A549 (cell line): ENCODE data around the gene LARGE2. TPM values are rescaled to one million over a fixed set of nuclear protein-coding genes. Genes with fewer than 3 reads are reported as not detected.
A peak's percentile ranks its signal among the peaks of the same experiment; 100 is the strongest.
"Not testable (repeated sequence)": the region's sequence is repeated elsewhere in the genome, so short reads cannot be mapped to it uniquely, and the experiment has no call there.

Experiments
- ATAC-seq, 2 experiments: fragments of 200-7000 bp in 1 of 2; fragments of >200 bp in 1 of 2; cut with Nextera tagmentation in 1 of 2; cut with Tn5 transposase in 1 of 2; 3 replicates each; pipeline versions ENCODE4 v1.8.0 to v1.9.1; 2018 to 2020; ENCODE audit warnings: mild to moderate bottlenecking in 1 of 2, moderate library complexity in 1 of 2
- CTCF ChIA-PET: fragments of 300-600 bp; sonication (Branson Sonifier 250); formaldehyde crosslinking; extraction: SDS; loops from one replicate; lab custom pipeline; 2021; ENCODE audit warnings: antibody characterized with exemption, inconsistent platforms; lab: Yijun Ruan, JAX
- POLR2A ChIA-PET: fragments of 350-600 bp; formaldehyde crosslinking; extraction: SDS; loops from one replicate; lab custom pipeline; 2021; ENCODE audit warnings: antibody characterized with exemption, inconsistent platforms; lab: Yijun Ruan, JAX
- DNase-seq, 2 experiments: peaks; one replicate each; pipeline versions ENCODE4 v3.0.0 to v3.0.0-alpha.2; 2011 to 2016; ENCODE audit warnings: low read depth in 1 of 2, low spot score in 1 of 2
- FAIRE-seq: peaks from 2 replicates; lab custom pipeline; 2011; peaks lifted over from hg19 to GRCh38; lab: Jason Lieb, UNC
- H3K27ac ChIP-seq, 2 experiments: fragments of >200 bp; sonication (Bioruptor Twin); formaldehyde crosslinking; 3 replicates each; pipeline ENCODE4 v1.5.1; 2016 to 2017
- H3K4me1 ChIP-seq: fragments of >200 bp; sonication (Bioruptor Twin); formaldehyde crosslinking; 3 replicates; pipeline ENCODE4 v1.6.1; 2016
- H3K4me2 ChIP-seq: fragments of >200 bp; sonication (Bioruptor Twin); formaldehyde crosslinking; 3 replicates; pipeline ENCODE4 v1.6.1; 2016
- H3K4me3 ChIP-seq: fragments of >200 bp; sonication (Bioruptor Twin); formaldehyde crosslinking; 3 replicates; pipeline ENCODE4 v1.5.1; 2016
- H3K9me3 ChIP-seq: fragments of >200 bp; sonication (Bioruptor Twin); formaldehyde crosslinking; 3 replicates; pipeline ENCODE4 v1.6.1; 2016
- CBX2 ChIP-seq: fragments of 200-600 bp; sonication (generic); IDR thresholded peaks from 2 replicates; pipeline ENCODE4 v1.6.1; 2016; ENCODE audit warnings: low read depth, mild to moderate bottlenecking, borderline replicate concordance
- CEBPB ChIP-seq, 2 experiments: fragments of >200 bp in 1 of 2; sonication (Bioruptor Twin) in 1 of 2; formaldehyde crosslinking in 1 of 2; IDR thresholded peaks; 2 replicates each; pipeline ENCODE4 v1.6.1; 2012 to 2016
- CHD2 ChIP-seq: fragments of 150-350 bp; IDR thresholded peaks from 2 replicates; pipeline ENCODE4 v1.6.1; 2014; ENCODE audit warnings: low read length; ENCODE audit not compliant: partially characterized antibody
- CHD4 ChIP-seq: fragments of 200-600 bp; sonication (generic); IDR thresholded peaks from 2 replicates; pipeline ENCODE4 v1.6.1; 2016; ENCODE audit warnings: antibody characterized with exemption, mild to moderate bottlenecking, borderline replicate concordance
- CTCF ChIP-seq: fragments of >200 bp; sonication (Bioruptor Twin); formaldehyde crosslinking; IDR thresholded peaks from 3 replicates; pipeline ENCODE4 v1.5.1; 2016
- EHMT2 ChIP-seq: fragments of 200-600 bp; sonication (generic); IDR thresholded peaks from 2 replicates; pipeline ENCODE4 v1.6.1; 2016; ENCODE audit warnings: antibody characterized with exemption, low read depth, mild to moderate bottlenecking, moderate library complexity
- ELK1 ChIP-seq: fragments of 150-350 bp; IDR thresholded peaks from 2 replicates; pipeline ENCODE4 v1.6.1; 2014; ENCODE audit warnings: low read depth, mild to moderate bottlenecking, low read length
- FOSL2 ChIP-seq, 2 experiments: fragments of 450-650 bp in 1 of 2; fragments of >200 bp in 1 of 2; sonication (Bioruptor Twin) in 1 of 2; formaldehyde crosslinking; IDR thresholded peaks; 2 replicates each; pipeline versions ENCODE4 v1.5.0 to v1.6.1; 2016 to 2020; ENCODE audit warnings: mild to moderate bottlenecking in 1 of 2, moderate library complexity in 1 of 2
- GATA3 ChIP-seq: IDR thresholded peaks from 2 replicates; pipeline ENCODE4 v1.6.1; 2012; ENCODE audit warnings: borderline replicate concordance
- HOXA7 ChIP-seq: fragments of 250-450 bp; sonication (Bioruptor Pico); IDR thresholded peaks from 2 replicates; pipeline ENCODE4 v1.5.0; 2020; ENCODE audit warnings: mild to moderate bottlenecking, moderate library complexity
- HOXB5 ChIP-seq: fragments of 250-450 bp; sonication (Bioruptor Pico); IDR thresholded peaks from 2 replicates; pipeline ENCODE4 v1.5.0; 2020; ENCODE audit warnings: mild to moderate bottlenecking, moderate library complexity
- JUNB ChIP-seq: fragments of >200 bp; sonication (Bioruptor Twin); formaldehyde crosslinking; IDR thresholded peaks from 2 replicates; pipeline ENCODE4 v1.6.1; 2016
- KDM1A ChIP-seq: fragments of 200-600 bp; sonication (generic); IDR thresholded peaks from 2 replicates; pipeline ENCODE4 v1.6.1; 2016; ENCODE audit warnings: low read depth, mild to moderate bottlenecking
- KDM5A ChIP-seq: fragments of 200-600 bp; sonication (generic); IDR thresholded peaks from 2 replicates; pipeline ENCODE4 v1.6.1; 2016; ENCODE audit warnings: antibody characterized with exemption, mild to moderate bottlenecking
- NPAS2 ChIP-seq: fragments of 250-450 bp; sonication (Bioruptor Pico); IDR thresholded peaks from 2 replicates; pipeline ENCODE4 v1.8.0; 2022; ENCODE audit warnings: mild to moderate bottlenecking, moderate library complexity, borderline replicate concordance
- NR3C1 ChIP-seq: fragments of >200 bp; sonication (Bioruptor Twin); formaldehyde crosslinking; IDR thresholded peaks from 3 replicates; pipeline ENCODE4 v1.6.1; 2017
- PHF8 ChIP-seq: fragments of 200-600 bp; sonication (generic); IDR thresholded peaks from 2 replicates; pipeline ENCODE4 v1.6.1; 2016; ENCODE audit warnings: low read depth, mild to moderate bottlenecking, antibody characterized with exemption, moderate library complexity, borderline replicate concordance
- POLR2A ChIP-seq: IDR thresholded peaks from 2 replicates; pipeline ENCODE4 v1.6.1; 2012; ENCODE audit warnings: mild to moderate bottlenecking, low read length
- RARB ChIP-seq: fragments of 250-450 bp; sonication (Bioruptor Pico); IDR thresholded peaks from 2 replicates; pipeline ENCODE4 v1.8.0; 2021; ENCODE audit warnings: mild to moderate bottlenecking, moderate library complexity
- RFX5 ChIP-seq: fragments of 450-650 bp; IDR thresholded peaks from 2 replicates; pipeline ENCODE4 v1.7.1; 2014; ENCODE audit warnings: antibody characterized with exemption, mild to moderate bottlenecking, moderate library complexity
- SMC3 ChIP-seq: fragments of >200 bp; sonication (Bioruptor Twin); formaldehyde crosslinking; IDR thresholded peaks from 3 replicates; pipeline ENCODE4 v1.6.1; 2018; ENCODE audit warnings: inconsistent platforms
- SREBF2 ChIP-seq: fragments of 450-650 bp; IDR thresholded peaks from 2 replicates; pipeline ENCODE4 v1.6.1; 2014; ENCODE audit warnings: mild to moderate bottlenecking, moderate library complexity
- TP53 ChIP-seq: fragments of 250-450 bp; sonication (Bioruptor Pico); IDR thresholded peaks from 2 replicates; pipeline ENCODE4 v1.5.0; 2021; ENCODE audit warnings: mild to moderate bottlenecking, moderate library complexity
- ZFP36 ChIP-seq: fragments of 450-650 bp; IDR thresholded peaks from 2 replicates; pipeline ENCODE4 v1.6.1; 2014; ENCODE audit warnings: borderline replicate concordance; ENCODE audit not compliant: partially characterized antibody
- ZNF302 ChIP-seq: fragments of 250-450 bp; sonication (Bioruptor Pico); IDR thresholded peaks from 2 replicates; pipeline ENCODE4 v1.9.0; 2021; ENCODE audit warnings: inconsistent platforms, mild to moderate bottlenecking, moderate library complexity
- ZSCAN20 ChIP-seq: fragments of 250-450 bp; sonication (Bioruptor Pico); IDR thresholded peaks from 2 replicates; pipeline ENCODE4 v1.8.0; 2022; ENCODE audit warnings: mild to moderate bottlenecking, moderate library complexity
- WGBS: methylation state at CpG from one replicate; pipeline ENCODE4 v1.1.6; 2017; ENCODE audit errors: missing lambda C conversion rate; 5-methylcytosine and 5-hydroxymethylcytosine counted together
- polyA plus RNA-seq, 4 experiments: library from polyadenylated mRNA; depleted of rRNA in 3 of 4; stranded (reverse); fragments of >200 nt; fragmentation: RNase III in 1 of 4; extraction: RNeasy Plus Mini Kit Qiagen cat#74134 plus additional on column Dnase treatment in 1 of 4; gene quantifications; 2 replicates in 3 of 4; 3 replicates in 1 of 4; pipeline ENCODE4 v1.2.3, GENCODE V29; 2011 to 2017
- TF ChIP-seq, protein P1 (sequence below): fragments of 200-600 bp; sonication (generic); IDR thresholded peaks from 2 replicates; pipeline ENCODE4 v1.6.1; 2016; ENCODE audit warnings: antibody characterized with exemption, mild to moderate bottlenecking, moderate library complexity
- TF ChIP-seq, protein P2 (sequence below): fragments of 450-650 bp; IDR thresholded peaks from 2 replicates; pipeline ENCODE4 v1.6.1; 2014; ENCODE audit warnings: antibody characterized with exemption

Gene LARGE2
- polyA plus RNA-seq, 2 of the 4 experiments (the other 2 are of a cell fraction), result 0.97 to 2.3 TPM

- no peak for ATAC-seq
- Histone ChIP-seq H3K4me3 (no peak overlapping the region), H3K27ac (no peak overlapping the region), H3K4me2 (no peak overlapping the region), H3K4me1 (peaks cover 6% of the 10 kb centered on the region; the same call in 2 of the 3 replicates)
- 91% methylated on average over 19 of the region's 19 CpGs for WGBS
- DNase-seq, result no peak
- FAIRE-seq, result no peak
- TF ChIP-seq EHMT2 (no peak), SMC3 (no peak), NPAS2 (no peak), ELK1 (no peak), CHD2 (no peak), KDM1A (no peak), ZNF302 (CRISPR knock-in tag) (no peak), JUNB (no peak), POLR2A (no peak), CEBPB (IDR thresholded peaks at IDR 0.05) (no peak), HOXA7 (CRISPR knock-in tag) (no peak), CBX2 (no peak), TP53 (CRISPR knock-in tag) (no peak), RARB (CRISPR knock-in tag) (no peak), FOSL2 (IDR thresholded peaks at IDR 0.05) (no peak), FOSL2 (CRISPR knock-in tag; IDR thresholded peaks at IDR 0.05) (no peak), HOXB5 (CRISPR knock-in tag) (no peak), PHF8 (no peak)
- TF ChIP-seq, protein P1, sequence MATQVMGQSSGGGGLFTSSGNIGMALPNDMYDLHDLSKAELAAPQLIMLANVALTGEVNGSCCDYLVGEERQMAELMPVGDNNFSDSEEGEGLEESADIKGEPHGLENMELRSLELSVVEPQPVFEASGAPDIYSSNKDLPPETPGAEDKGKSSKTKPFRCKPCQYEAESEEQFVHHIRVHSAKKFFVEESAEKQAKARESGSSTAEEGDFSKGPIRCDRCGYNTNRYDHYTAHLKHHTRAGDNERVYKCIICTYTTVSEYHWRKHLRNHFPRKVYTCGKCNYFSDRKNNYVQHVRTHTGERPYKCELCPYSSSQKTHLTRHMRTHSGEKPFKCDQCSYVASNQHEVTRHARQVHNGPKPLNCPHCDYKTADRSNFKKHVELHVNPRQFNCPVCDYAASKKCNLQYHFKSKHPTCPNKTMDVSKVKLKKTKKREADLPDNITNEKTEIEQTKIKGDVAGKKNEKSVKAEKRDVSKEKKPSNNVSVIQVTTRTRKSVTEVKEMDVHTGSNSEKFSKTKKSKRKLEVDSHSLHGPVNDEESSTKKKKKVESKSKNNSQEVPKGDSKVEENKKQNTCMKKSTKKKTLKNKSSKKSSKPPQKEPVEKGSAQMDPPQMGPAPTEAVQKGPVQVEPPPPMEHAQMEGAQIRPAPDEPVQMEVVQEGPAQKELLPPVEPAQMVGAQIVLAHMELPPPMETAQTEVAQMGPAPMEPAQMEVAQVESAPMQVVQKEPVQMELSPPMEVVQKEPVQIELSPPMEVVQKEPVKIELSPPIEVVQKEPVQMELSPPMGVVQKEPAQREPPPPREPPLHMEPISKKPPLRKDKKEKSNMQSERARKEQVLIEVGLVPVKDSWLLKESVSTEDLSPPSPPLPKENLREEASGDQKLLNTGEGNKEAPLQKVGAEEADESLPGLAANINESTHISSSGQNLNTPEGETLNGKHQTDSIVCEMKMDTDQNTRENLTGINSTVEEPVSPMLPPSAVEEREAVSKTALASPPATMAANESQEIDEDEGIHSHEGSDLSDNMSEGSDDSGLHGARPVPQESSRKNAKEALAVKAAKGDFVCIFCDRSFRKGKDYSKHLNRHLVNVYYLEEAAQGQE, result no peak
- TF ChIP-seq, all 56 proteins: peak for 0
- H3K9me3 ChIP-seq, result no peaks in the 10 kb centered on the region
- POLR2A ChIA-PET, result no interaction called here
- CTCF ChIA-PET, result no interaction called here
Measured at GRCh38 chr11:45905095-45905494, 17.4 kb upstream of the LARGE2 start.

- H3K4me2 ChIP-seq, CTCF ChIA-PET, H3K9me3 ChIP-seq, H3K4me3 ChIP-seq, DNase-seq, H3K4me1 ChIP-seq, ATAC-seq, H3K27ac ChIP-seq, FAIRE-seq: not testable (repeated sequence)
- POLR2A ChIA-PET, result interaction anchor here (1.2 kb wide), 1 partner anchor 12 kb away, joined by 3 read pairs; the partner anchor contains the start of gene PEX16
- 84% methylated on average over 2 of the region's 6 CpGs for WGBS
Measured at GRCh38 chr11:45905576-45905975, 16.9 kb upstream of the LARGE2 start.

DNA sequence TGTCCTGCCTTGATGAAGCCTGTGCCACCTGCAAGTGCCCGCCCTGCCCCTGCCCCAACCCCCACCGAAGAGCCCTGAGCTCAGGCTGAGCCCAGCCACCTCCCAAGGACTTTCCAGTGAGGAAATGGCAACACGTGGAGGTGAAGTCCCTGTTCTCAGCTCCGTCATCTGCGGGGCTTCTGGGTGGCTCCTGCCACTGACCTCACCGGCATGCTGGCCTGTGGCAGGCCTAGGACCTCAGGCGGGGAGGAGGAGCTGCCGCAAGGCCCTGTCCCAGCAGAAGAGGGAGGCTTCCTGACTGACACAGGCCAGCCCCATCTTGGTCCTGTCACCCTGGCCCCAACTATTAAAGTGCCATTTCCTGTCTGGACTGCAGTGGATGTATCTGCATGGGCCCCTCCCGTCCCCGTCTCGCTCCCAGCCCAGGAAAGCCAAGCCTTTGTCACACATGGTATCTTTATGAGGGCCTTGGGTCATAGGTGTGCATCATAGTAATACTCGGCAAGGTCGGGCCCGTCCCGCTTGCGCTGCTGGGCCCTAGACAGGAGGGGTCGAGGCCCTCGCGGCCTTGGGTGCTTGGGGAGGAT lies 16.3 kb upstream of the LARGE2 start:
- POLR2A ChIA-PET, result interaction anchor here (0.6 to 1.2 kb wide), 4 partner anchors 12 to 202 kb away, joined by 3 read pairs; partner anchors contain the start of gene PEX16
- DNase-seq (no peak), FAIRE-seq (no peak), ATAC-seq (peak in 1 of 2 experiments; percentile 8; a peak in 4 of 6 replicates)
- Histone ChIP-seq H3K4me3 (no peak overlapping the region), H3K27ac (no peak overlapping the region), H3K4me2 (no peak overlapping the region), H3K9me3 (no peaks in the 10 kb centered on the region), H3K4me1 (no peaks in the 10 kb centered on the region; the same call in 2 of the 3 replicates)
- 89% methylated on average over 16 of the region's 19 CpGs for WGBS
- CTCF ChIA-PET, result interaction anchor here (0.9 kb wide), 1 partner anchor 64 kb away, joined by 3 read pairs; no protein-coding TSS in a partner anchor
- TF ChIP-seq CTCF (no peak), GATA3 (no peak), NR3C1 (no peak), ZFP36 (no peak), POLR2A (no peak), ZSCAN20 (CRISPR knock-in tag) (no peak), RFX5 (no peak), EHMT2 (no peak), SREBF2 (no peak), CHD4 (no peak), JUNB (no peak), KDM5A (no peak)
- TF ChIP-seq, protein P2, sequence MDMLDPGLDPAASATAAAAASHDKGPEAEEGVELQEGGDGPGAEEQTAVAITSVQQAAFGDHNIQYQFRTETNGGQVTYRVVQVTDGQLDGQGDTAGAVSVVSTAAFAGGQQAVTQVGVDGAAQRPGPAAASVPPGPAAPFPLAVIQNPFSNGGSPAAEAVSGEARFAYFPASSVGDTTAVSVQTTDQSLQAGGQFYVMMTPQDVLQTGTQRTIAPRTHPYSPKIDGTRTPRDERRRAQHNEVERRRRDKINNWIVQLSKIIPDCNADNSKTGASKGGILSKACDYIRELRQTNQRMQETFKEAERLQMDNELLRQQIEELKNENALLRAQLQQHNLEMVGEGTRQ, result no peak
